ENCODE data around the gene KCNH3. TPM values are rescaled to one million over a fixed set of nuclear protein-coding genes. Genes with fewer than 3 reads are reported as not detected.

Gene KCNH3
- total RNA-seq, 5 donors from 2014 or later (not counting 1 experiment from before 2014, with no cell fraction given), result 3.4 to 8.0 (median 5.5) TPM

DNA sequence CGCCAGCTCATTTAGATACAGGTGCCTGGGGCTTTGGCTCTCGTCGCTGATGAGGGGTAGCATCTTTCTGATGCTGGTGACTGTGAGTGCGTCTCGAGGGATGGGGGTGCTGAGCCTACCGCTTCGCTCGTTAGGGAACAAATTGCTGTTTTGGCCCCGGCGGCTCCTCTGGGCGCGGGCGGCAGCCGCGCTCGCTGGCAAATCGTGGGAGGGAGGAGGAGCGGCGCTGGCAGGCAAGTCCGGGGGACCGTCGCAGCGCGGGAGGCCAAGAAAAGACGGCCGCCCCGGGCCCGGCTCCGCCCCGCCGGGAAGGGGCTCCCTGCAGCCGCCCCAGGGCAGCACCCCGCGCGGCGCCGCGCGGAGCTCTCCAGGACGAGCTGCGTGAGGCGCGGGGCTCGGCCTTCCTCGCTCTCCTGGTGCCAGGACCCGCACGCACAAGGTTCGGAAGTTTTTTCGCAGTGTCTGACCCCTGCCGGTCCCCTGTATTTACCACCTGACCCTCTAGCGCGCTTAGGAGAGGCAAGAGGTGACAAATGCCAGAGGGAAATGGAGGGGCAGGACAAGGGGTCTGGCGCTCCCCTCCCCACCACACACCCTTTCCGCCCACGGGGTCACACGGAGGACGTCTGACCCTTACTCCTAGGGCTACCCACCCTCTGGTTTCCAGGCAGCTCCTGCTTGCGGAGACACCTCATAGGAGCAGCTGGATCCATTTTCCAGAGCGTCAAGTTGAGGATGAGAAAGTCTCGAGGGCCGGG lies 899 bp upstream of the KCNH3 start:
- Mint-ChIP-seq H3K4me1 (peaks cover 20 to 30% (median 26%) of the 10 kb centered on the region in 3 donors), H3K27me3 (peaks cover 0 to 8% of the 10 kb centered on the region in 2 donors), H3K9me3 (no peaks in the 10 kb centered on the region), H3K4me3 (peak overlapping the region; percentile 78 to 83 (median 78)), H3K27ac (no peak overlapping the region), H3K36me3 (no peaks in the 10 kb centered on the region)
- peak; percentile 1 to 18 (median 6) for ATAC-seq (replicated peaks in 1 of 4)
- Histone ChIP-seq H3K4me3 (ENCODE audit: control insufficient read depth in 1 of 2, extremely low read depth in 1 of 2, low read length in 1 of 2) (peak overlapping the region; percentile 59 to 60), H3K9me3 (no peaks in the 10 kb centered on the region), H3K4me1 (ENCODE audit: control insufficient read depth in 1 of 2, extremely low read depth in 1 of 2, insufficient read depth in 2 of 2, low read length in 2 of 2) (peaks cover 6 to 30% of the 10 kb centered on the region in 2 experiments), H3K36me3 (ENCODE audit: control insufficient read depth in 2 of 2, extremely low read depth in 1 of 2, insufficient read depth in 1 of 2, low read length in 1 of 2) (no peaks in the 10 kb centered on the region), H3K27ac (ENCODE audit: low read length) (no peak overlapping the region), H3K27me3 (replicated peaks in 1 of 2; ENCODE audit: control insufficient read depth in 2 of 2, extremely low read depth in 1 of 2, insufficient read depth in 2 of 2, low read length in 1 of 2) (peaks cover 6 to 32% of the 10 kb centered on the region in 2 experiments)
- peak in 8 of 35 experiments; percentile 15 to 48 (median 25) for DNase-seq
- under 1% methylated on average over 52 of the region's 61 CpGs for WGBS (ENCODE audit: insufficient coverage)
- CTCF ChIA-PET, result no interaction called here
- POLR2A ChIA-PET, result interaction anchor here (0.6 to 0.7 kb wide), 3 partner anchors 31 to 217 kb away, joined by 4 to 5 read pairs (median 4); no protein-coding TSS in a partner anchor

DNA sequence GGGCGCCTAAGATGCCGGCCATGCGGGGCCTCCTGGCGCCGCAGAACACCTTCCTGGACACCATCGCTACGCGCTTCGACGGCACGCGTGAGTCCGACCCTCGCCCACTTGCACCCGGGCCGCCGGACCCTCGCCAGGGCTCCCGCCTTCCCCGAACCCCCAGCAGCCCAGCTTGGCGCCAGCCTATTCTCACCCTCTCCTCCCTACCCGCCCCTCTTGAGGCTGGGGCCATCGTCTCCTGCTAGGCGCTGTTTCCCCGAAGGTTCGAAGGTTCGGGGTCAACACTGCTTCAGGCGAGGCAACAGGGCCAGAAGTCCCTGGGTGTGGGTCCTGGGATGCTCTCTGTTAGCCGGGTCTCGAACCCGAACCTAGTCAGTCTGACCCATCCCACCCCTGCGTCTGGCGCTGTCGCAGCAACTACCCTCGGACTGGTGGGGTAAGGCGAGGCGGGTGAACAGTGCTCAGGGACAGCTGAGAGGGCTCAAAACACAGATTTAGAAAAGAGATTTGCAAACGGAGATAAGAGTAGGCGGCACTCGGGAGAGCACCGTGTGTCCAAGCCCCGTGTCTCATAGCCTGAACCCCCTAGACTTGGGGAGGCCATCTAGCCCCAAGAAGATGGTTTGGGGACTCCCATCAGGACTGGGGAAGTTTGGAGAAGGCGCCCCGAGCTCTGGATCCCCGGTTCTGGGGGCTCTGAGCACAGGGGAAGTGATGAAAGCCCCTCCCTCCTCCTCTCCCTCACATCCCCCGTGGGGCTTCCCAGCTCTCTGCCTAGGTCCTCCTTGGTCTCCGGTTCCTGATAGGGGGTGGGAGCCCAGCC lies 787 bp downstream of the KCNH3 start:
- no peak for DNase-seq
- no peak overlapping the region for H3K27ac ChIP-seq (ENCODE audit: low read length)
- ChIA-PET POLR2A (interaction anchor here in 1 of 2 donors (0.5 to 0.7 kb wide), 2 partner anchors 10 to 122 kb away, joined by 5 to 10 read pairs; no protein-coding TSS in a partner anchor), CTCF (interaction anchor here in 1 of 2 donors (0.6 to 0.8 kb wide), 2 partner anchors 14 to 225 kb away, joined by 3 to 9 read pairs; no protein-coding TSS in a partner anchor)
- peak overlapping the region; percentile 10 to 57 for H3K4me3 ChIP-seq (ENCODE audit: control insufficient read depth in 1 of 2, extremely low read depth in 1 of 2, low read length in 1 of 2)
- no peaks in the 10 kb centered on the region for H3K36me3 ChIP-seq (ENCODE audit: control insufficient read depth in 2 of 2, extremely low read depth in 1 of 2, insufficient read depth in 1 of 2, low read length in 1 of 2)
- Mint-ChIP-seq H3K27me3 (peaks cover 0 to 8% of the 10 kb centered on the region in 2 donors), H3K4me1 (peaks cover 23 to 33% (median 26%) of the 10 kb centered on the region in 3 donors), H3K36me3 (no peaks in the 10 kb centered on the region), H3K27ac (peak overlapping the region; percentile 34 to 82), H3K9me3 (no peaks in the 10 kb centered on the region), H3K4me3 (peak overlapping the region; percentile 68 to 78 (median 69))
- no peak for ATAC-seq (replicated peaks in 1 of 4)
- H3K27me3 ChIP-seq (replicated peaks in 1 of 2; ENCODE audit: control insufficient read depth in 2 of 2, extremely low read depth in 1 of 2, insufficient read depth in 2 of 2, low read length in 1 of 2), result peaks cover 6 to 31% of the 10 kb centered on the region in 2 experiments
- 16% methylated on average over 34 of the region's 47 CpGs for WGBS (ENCODE audit: insufficient coverage)
- no peaks in the 10 kb centered on the region for H3K9me3 ChIP-seq
- H3K4me1 ChIP-seq (ENCODE audit: control insufficient read depth in 1 of 2, extremely low read depth in 1 of 2, insufficient read depth in 2 of 2, low read length in 2 of 2), result peaks cover 6 to 35% of the 10 kb centered on the region in 2 experiments

DNA sequence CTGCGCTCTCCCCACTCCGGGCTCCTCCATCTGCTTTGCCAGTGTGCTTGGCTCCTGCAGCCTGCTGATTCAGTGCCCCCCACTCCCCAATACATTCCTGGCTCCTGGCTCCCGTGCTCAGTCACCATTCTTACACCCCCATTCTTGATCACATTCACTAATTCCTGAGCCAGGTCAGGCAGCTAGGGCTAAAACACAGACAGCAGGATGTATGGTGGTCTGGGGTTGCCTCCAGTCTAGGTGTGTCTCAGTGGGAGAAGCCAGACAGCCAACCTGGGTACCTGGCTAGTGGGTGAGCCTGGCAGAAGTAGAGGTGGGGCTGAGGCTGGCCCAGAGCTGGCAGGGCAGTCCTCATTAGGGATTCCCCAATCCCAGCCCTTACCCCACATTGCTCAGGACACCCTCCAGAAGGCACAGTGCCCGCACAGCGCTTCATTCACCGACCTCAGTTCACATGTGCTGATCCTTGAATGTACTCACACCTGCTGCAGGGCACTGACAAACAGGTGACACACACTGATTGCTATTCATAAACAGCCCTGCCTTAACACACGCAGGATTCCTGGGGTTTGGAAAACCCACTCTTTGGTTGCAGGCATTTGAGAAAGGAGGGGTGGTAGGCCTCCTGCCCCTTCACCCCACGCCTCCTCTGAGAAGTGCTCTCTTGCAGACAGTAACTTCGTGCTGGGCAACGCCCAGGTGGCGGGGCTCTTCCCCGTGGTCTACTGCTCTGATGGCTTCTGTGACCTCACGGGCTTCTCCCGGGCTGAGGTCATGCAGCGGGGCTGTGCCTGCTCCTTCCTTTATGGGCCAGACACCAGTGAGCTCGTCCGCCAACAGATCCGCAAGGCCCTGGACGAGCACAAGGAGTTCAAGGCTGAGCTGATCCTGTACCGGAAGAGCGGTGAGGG lies 1.7 kb downstream of the KCNH3 start:
- Histone ChIP-seq H3K4me3 (ENCODE audit: control insufficient read depth in 1 of 2, extremely low read depth in 1 of 2, low read length in 1 of 2) (no peak overlapping the region), H3K27me3 (replicated peaks in 1 of 2; ENCODE audit: control insufficient read depth in 2 of 2, extremely low read depth in 1 of 2, insufficient read depth in 2 of 2, low read length in 1 of 2) (peaks cover 6 to 26% of the 10 kb centered on the region in 2 experiments), H3K4me1 (ENCODE audit: control insufficient read depth in 1 of 2, extremely low read depth in 1 of 2, insufficient read depth in 2 of 2, low read length in 2 of 2) (peaks cover 6 to 35% of the 10 kb centered on the region in 2 experiments), H3K36me3 (ENCODE audit: control insufficient read depth in 2 of 2, extremely low read depth in 1 of 2, insufficient read depth in 1 of 2, low read length in 1 of 2) (no peaks in the 10 kb centered on the region), H3K27ac (ENCODE audit: low read length) (no peak overlapping the region), H3K9me3 (no peaks in the 10 kb centered on the region)
- DNase-seq (no peak), ATAC-seq (replicated peaks in 1 of 4) (no peak)
- POLR2A ChIA-PET, result interaction anchor here in 1 of 2 donors (0.6 kb wide), 1 partner anchor 29 kb away, joined by 4 read pairs; no protein-coding TSS in a partner anchor
- Mint-ChIP-seq H3K9me3 (no peaks in the 10 kb centered on the region), H3K27me3 (peaks cover 0 to 8% of the 10 kb centered on the region in 2 donors), H3K36me3 (no peaks in the 10 kb centered on the region), H3K27ac (peak overlapping the region; percentile 11 to 82), H3K4me1 (peaks cover 23 to 33% (median 33%) of the 10 kb centered on the region in 3 donors), H3K4me3 (peak overlapping the region; percentile 52 to 78 (median 68))
- CTCF ChIA-PET, result no interaction called here
- WGBS (ENCODE audit: insufficient coverage), result 85% methylated on average over 19 of the region's 21 CpGs

DNA sequence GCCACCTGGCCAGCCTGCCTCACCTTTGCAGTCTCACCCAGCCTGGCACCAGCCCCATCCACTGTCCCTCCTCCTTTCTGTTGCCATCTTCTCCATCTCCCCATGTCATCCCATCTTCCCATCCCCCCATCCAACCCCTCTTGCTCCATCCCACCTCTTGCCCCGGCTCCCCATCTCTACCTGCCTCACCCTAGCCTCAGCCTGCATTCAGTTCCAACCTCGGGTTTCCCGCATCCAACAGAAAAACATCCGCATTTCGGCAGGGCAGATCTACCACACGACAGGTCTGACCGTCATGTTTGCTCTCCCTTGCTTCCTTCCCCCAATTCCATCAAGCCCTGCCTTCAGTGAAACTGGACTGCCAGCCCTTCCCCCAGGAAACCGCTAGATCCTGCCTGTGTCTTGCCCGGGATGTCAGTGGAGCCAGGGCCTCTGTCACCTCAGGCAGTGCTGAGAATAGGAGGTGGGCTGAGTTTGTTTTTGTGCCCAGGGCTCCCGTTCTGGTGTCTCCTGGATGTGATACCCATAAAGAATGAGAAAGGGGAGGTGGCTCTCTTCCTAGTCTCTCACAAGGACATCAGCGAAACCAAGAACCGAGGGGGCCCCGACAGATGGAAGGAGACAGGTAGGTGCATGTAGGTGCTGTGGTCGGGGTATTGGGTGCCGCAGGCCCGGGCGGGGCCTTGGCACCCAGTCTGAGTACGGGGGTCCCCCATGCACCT lies 2.5 kb downstream of the KCNH3 start:
- DNase-seq (no peak), ATAC-seq (replicated peaks in 1 of 4) (no peak)
- Histone ChIP-seq H3K36me3 (ENCODE audit: control insufficient read depth in 2 of 2, extremely low read depth in 1 of 2, insufficient read depth in 1 of 2, low read length in 1 of 2) (no peaks in the 10 kb centered on the region), H3K4me3 (ENCODE audit: control insufficient read depth in 1 of 2, extremely low read depth in 1 of 2, low read length in 1 of 2) (no peak overlapping the region), H3K9me3 (no peaks in the 10 kb centered on the region), H3K27ac (ENCODE audit: low read length) (no peak overlapping the region), H3K27me3 (replicated peaks in 1 of 2; ENCODE audit: control insufficient read depth in 2 of 2, extremely low read depth in 1 of 2, insufficient read depth in 2 of 2, low read length in 1 of 2) (peaks cover 3 to 34% of the 10 kb centered on the region in 2 experiments), H3K4me1 (ENCODE audit: control insufficient read depth in 1 of 2, extremely low read depth in 1 of 2, insufficient read depth in 2 of 2, low read length in 2 of 2) (peaks cover 6 to 35% of the 10 kb centered on the region in 2 experiments)
- no peaks in the 10 kb centered on the region for H3K36me3 Mint-ChIP-seq
- H3K9me3 Mint-ChIP-seq, result no peaks in the 10 kb centered on the region
- 85% methylated on average over 8 of the region's 18 CpGs for WGBS (ENCODE audit: insufficient coverage)
- peaks cover 23 to 33% (median 33%) of the 10 kb centered on the region in 3 donors for H3K4me1 Mint-ChIP-seq
- CTCF ChIA-PET, result no interaction called here
- H3K27ac Mint-ChIP-seq, result peak overlapping the region; percentile 46 to 58
- H3K4me3 Mint-ChIP-seq, result peak overlapping the region in 1 of 3 donors; percentile 36
- H3K27me3 Mint-ChIP-seq, result peaks cover 0 to 11% of the 10 kb centered on the region in 2 donors
- POLR2A ChIA-PET, result no interaction called here

DNA sequence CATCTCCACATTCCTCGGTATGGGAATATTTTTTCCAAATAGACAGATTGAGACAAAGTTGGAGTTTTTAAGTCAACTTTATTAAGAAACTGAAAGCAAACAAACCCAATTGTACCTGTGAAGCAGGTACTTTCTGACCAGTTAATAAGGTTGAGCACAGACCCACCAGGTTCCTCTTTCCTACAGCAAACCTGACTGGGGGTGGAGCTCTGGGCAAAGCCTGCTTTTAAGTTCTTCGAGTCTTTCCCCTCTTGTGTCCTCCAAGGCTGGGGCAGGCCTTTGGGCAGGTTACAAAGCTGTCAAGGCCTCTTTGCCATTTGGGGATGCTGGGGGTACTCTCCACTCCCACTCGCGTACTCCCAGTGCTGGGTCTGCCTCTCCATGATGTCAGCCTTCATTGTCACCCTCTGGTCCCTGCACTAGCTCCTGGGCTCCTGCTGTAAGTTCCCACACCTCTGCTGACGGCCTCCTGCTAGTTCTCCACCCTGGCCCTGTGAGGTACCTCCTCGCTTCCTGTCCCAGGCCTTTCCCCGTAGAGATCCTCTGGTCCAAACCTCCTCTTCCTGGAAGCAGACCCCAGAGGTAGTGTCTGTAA lies 3.2 kb downstream of the KCNH3 start:
- peak overlapping the region in 1 of 2 donors; percentile 75 for H3K27ac Mint-ChIP-seq
- Histone ChIP-seq H3K9me3 (no peaks in the 10 kb centered on the region), H3K4me3 (ENCODE audit: control insufficient read depth in 1 of 2, extremely low read depth in 1 of 2, low read length in 1 of 2) (no peak overlapping the region), H3K36me3 (ENCODE audit: control insufficient read depth in 2 of 2, extremely low read depth in 1 of 2, insufficient read depth in 1 of 2, low read length in 1 of 2) (no peaks in the 10 kb centered on the region), H3K4me1 (ENCODE audit: control insufficient read depth in 1 of 2, extremely low read depth in 1 of 2, insufficient read depth in 2 of 2, low read length in 2 of 2) (peaks cover 6 to 35% of the 10 kb centered on the region in 2 experiments), H3K27me3 (replicated peaks in 1 of 2; ENCODE audit: control insufficient read depth in 2 of 2, extremely low read depth in 1 of 2, insufficient read depth in 2 of 2, low read length in 1 of 2) (peaks cover 0 to 37% of the 10 kb centered on the region in 2 experiments), H3K27ac (ENCODE audit: low read length) (no peak overlapping the region)
- no peaks in the 10 kb centered on the region for H3K9me3 Mint-ChIP-seq
- H3K4me1 Mint-ChIP-seq, result peaks cover 23 to 33% (median 29%) of the 10 kb centered on the region in 3 donors
- CTCF ChIA-PET, result no interaction called here
- POLR2A ChIA-PET, result no interaction called here
- peaks cover 0 to 11% of the 10 kb centered on the region in 2 donors for H3K27me3 Mint-ChIP-seq
- ATAC-seq (replicated peaks in 1 of 4) (no peak), DNase-seq (no peak)
- WGBS (ENCODE audit: insufficient coverage), result 77% methylated on average over 4 of the region's 7 CpGs
- H3K36me3 Mint-ChIP-seq, result no peaks in the 10 kb centered on the region
- H3K4me3 Mint-ChIP-seq, result no peak overlapping the region
